ENCODE measurements around the gene RGS18.
"Not testable (repeated sequence)": the region's sequence is repeated elsewhere in the genome, so short reads cannot be mapped to it uniquely, and the experiment has no call there.

The RGS18 gene

DNA sequence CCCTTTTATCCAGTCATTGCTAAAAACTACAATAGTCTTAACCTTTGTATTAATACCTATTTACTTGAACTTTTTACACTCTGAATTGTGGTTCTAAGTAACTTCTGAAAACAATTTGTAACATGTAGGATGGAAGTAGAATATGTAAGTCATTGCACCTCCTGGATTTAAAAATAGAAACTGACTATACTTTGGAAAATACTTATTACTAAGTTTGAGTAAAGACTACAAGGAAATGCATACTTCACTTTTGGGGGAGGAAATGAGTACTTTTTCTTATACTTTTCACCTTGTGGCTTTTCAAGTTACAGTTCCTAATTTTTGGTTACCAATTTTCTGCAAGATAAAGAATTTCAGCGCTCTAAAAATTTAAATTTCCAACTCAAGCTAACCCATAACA is 8.7 kb downstream of the RGS18 start:
- DNase-seq (ENCODE audit: low spot score) = no peak

DNA sequence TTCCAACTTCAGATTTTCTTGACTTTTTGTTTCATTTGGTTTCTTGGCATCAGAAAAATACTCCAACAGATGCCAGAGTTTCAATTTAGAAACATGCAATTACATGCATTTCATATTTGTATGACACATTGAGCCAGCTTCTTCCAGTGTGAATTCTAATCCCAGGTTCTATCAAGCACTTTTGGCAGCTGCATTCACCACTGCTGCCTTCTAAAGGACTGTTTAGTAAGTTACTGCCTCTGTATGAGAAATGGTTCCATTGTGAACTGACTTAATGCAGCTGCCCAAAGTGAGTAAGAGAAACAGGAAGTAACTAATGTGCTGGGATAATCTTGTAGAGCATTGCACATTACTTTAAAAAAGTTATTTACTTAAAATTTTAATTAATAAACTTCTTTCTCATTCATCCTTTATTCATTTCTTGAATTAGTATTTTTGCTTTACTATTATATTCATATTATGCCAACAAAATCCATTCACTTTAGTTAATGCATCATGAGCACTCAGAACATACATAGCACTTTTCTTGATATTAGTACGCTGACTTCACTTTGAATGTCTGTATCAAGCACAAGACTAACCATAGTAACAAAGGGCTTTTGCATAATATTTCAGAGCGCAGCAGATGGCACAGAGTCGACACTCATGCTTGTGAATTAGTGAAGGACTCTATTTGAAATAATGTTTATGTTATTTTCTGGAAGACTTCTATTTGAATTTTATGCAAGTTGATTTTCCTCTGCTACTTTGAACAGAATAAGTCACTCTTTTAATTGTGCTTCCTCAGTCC is 9.8 kb downstream of the RGS18 start:
- no peak for DNase-seq (ENCODE audit: low spot score)

DNA sequence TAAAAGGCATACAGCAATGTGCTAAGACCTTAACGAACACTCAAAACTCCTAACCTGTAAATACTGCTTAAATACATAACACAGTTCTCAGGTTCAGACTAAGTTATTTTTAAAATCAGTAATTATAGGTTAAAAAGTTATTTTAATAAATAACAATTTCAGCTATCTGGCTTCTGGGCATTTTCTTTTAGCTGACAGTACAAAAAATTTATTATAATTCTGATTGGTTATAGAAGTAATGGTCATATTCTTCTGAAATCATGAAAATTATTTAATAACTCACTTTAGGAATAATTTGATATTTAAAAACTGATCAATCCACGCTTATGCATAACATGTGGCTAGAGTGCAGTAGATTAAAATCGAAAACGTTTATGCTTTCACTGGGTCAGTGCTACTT is 10.7 kb downstream of the RGS18 start:
- DNase-seq (ENCODE audit: low spot score) = no peak

DNA sequence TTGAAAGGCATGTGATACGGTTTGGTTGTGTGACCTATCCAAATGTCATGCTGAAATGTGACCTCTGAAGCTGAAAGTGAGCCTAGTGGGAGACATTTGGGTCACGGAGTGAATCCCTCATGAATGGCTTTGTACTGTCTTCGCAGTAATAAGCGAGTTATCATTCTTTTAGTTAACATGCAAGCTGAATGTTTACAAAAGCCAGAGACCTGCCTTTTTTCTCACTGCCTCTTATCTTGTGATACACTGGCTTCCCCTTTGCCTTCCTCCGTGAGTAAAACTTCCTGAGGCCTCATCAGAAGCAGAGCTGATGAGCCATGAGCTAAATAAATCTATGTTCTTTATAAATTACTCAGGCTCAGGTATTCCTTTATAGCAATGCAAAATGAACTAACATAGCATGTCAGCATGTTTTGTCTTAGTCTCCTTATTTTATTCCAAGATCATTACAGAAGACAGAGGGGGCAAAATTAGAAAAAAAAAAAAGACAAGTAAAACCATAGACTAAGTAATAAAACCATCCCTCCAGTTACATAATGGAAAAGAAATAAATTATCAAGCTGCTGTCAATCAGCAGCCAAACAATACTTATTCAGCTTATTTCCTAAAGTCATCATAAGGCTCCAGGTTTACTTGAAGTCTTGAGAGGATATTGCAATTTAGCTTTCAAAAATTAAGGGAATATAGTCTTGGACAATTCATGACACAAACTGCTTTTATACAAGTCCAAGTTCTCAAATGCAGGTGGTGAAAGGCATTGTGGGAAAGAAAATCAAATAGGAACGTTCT is 12.1 kb downstream of the RGS18 start:
- no peak for DNase-seq (ENCODE audit: low spot score)

DNA sequence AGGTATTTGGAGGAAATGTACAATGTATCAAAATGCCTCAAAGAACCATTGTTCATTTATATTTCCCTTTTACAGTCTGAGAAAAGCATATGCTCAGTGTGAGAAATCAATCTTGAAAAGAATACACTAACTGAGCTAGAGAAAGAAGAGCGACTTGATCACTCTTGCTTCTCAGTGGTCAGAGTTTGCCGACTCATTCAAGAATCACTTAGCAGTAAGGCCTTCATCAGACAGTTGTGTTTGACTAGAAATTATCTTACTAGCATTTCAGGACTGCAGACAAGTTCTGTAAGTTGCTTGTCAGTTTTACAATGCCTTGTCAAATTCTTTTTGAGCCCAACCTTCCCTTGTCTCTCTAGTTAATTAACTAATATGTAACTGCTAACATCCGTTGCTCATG is 12.9 kb downstream of the RGS18 start:
- DNase-seq (ENCODE audit: low spot score) = no peak

DNA sequence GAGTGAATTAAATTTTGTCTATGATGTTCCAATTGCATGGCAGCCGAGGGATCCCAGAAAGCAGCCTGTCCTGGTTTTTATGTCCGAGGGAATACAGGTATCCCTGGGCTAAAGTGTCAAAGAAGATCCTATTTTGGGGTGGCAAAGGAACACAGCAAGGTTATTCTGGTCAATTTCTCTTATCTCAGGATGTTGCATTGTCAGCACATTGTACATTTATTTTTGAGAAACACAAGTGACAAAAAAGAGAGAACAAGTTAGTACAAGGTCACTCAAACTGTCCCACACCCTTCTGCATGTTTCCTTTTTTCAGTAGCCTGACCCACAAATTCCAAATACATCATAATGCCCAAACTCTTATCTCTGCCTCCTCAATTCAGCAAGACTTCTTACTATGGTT is 17.7 kb downstream of the RGS18 start:
- DNase-seq (ENCODE audit: low spot score) = no peak

DNA sequence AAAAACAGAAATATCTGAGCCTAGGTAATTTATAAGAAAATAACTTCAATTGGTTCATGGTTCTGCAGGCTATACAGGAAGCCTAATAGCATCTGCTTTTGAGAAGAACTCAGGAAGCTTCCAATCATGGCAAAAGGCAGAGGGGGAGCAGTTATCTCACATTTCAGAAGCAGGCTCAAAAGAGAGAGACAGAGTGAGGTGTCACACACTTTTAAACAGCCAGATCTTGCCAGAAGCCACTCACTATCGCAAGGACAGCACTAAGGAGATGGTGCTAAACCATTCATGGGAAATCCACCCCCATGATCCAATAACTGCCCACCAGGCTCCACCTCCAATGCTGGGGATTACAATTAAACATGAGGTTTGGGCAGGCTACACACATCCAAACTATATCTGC is 25.5 kb downstream of the RGS18 start:
- DNase-seq (ENCODE audit: low spot score) = no peak

DNA sequence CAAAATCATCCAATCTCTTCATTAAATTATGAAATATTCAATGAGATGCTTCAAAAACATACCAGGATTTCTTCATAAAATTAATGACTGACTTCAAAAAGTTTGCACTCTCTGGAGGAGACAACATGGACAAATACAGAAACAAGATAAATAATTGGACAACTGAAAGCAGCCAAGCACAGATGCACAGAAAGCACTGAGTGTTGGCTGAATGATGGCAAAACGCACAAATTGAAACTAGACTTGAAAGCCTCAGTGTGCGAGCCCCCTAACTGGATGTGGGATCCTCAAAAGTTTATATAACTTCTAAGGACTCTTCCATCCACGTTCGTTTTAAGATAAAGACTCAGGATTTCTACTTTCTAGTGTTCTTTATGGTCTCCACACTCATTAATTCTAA is 27.9 kb downstream of the RGS18 start:
- DNase-seq (ENCODE audit: low spot score) = no peak

DNA sequence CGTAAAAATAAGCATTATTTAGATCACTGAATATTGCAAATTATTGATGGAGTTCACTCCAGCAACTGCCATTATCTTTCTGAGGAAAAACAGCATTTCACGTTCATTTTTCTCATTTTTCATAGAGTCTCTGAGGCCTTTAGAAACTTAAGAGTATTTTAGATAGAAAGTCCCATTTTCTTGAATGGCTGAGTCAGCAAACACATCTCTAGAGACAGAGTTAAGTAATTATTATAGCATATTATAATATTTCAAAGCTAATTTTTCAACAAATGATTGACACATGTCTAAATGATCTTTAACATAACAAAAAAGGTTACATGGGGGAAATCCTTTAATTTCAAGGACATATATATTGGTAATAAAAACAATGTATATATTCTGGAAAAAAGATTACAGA is 31.8 kb downstream of the RGS18 start:
- no peak for DNase-seq (ENCODE audit: low spot score)

DNA sequence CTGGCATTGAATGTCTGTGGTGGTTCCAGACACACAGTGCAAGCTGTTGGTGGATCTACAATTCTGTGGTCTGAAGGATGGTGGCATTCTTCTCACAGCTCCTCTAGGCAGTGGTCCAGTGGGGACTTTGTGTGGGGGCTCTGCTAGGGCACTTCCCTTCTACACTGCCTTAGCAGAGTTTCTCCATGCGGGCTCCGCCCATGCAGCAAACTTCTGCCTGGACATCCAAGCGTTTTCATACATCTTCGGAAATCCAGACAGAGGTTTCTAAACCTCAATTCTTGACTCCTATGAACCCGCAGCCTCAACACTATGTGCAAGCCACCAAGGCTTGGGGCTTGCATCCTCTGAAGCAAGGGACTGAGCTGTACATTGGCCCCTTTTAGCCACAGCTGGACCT is 43.0 kb downstream of the RGS18 start:
- no peak for DNase-seq (ENCODE audit: low spot score)

DNA sequence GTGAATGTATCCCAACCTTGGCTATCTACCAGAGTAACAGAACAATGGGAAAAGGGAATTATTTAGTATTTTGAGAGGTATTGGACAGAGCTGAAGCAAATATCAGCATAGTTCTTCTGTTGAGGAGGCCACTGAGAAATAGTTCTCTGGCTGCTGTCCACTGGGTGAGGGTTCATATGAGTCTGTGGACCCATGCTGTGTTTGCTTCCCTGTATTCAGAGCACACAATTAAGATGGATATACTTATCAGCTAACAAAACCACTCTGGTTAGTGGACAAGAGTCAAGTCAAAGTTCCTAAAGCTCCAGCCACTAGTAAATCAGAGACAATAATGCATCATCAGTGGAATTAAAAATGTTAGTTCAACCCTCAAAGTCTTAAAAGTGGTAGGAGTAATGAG is 66.1 kb downstream of the RGS18 start:
- DNase-seq (ENCODE audit: low spot score) = no peak

DNA sequence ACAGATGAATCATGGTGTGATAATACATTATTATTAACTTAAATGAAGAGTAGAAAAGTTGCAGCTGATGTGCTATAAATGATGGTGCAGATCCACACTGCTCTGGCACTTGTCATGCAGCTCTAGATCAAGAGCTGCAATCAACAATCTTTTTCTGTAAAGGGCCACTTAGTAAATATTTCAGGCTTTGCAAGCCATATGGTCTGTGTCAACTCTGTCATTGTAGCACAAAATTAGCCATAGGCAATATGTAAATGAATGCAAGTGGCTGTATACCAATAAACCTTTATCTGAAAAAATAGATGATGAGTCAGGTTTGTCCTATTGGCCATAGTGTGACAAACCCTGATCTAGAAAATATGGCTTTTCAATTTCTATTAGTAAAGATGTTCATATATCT is 66.6 kb downstream of the RGS18 start:
- DNase-seq (ENCODE audit: low spot score) = no peak

DNA sequence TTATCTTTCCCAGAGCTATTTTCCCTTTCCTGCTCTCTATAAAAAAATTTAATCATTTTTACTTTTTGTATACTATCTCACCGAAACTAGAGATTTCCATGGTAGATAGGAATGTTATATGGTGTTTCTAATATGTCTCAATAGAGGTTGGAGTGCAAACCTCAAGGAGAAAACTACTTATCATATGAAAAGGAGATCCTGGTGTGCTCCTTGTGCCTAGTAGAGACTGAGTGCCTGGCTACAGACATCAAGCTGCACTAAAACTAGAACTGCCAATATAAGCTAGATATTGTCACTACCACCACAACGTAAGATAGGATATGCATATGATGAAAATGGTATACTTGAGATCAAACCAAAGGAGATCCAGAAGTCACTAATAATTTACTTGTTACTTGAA is 67.0 kb downstream of the RGS18 start:
- DNase-seq (ENCODE audit: low spot score) = no peak

DNA sequence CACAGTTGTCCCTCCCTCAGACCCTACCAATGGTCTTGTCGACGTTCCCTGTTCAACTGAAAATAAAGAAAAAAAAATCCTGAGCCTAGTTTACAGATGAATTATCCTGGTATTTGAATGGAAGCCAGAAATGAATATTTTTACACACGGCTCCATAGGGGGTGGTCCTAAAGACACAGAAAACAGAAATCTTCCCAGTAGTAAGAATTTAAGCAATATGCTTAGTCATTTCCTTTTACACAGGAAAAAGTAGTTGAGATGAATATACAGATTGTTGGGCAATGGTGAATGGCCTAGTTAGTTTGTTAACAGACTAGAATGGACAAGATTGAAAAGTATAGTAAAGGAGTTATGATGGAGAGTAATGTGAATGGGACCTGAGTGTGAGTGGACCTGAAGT is 67.4 kb downstream of the RGS18 start:
- DNase-seq (ENCODE audit: low spot score) = no peak

DNA sequence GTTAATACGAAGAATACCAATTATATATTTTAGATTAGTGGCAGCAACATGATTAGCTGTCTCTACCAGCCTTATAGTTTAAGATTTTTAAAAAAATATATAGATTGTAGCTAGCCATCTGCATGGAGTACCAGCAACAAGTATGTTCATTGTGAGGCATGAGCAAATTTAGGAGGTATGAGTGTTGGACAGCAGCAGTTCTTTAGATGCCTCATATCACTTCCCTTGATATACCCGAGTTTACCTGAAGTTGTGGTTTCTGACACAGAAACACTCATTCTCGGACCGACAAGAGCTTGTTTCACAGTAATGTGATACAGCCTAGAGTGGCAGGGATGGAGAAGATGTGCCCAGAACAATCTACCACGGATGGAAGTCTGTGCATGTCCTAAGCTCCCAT is 69.1 kb downstream of the RGS18 start:
- DNase-seq (ENCODE audit: low spot score) = no peak

DNA sequence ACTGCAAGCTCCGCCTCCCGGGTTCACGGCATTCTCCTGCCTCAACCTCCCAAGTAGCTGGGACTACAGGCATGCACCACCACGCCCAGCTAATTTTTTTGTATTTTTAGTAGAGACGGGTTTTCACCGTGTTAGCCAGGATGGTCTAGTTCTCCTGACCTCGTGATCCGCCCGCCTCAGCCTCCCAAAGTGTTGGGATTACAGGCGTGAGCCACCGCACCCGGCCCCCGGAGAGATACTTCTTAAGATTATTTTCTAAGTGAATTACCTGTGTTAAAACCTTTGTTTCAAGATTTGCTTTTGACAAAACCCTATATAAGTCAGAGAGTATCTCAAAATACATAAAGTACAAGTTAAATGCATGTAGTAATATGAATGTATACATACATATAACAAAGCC is 69.7 kb downstream of the RGS18 start:
- DNase-seq (ENCODE audit: low spot score) = not testable (repeated sequence)

DNA sequence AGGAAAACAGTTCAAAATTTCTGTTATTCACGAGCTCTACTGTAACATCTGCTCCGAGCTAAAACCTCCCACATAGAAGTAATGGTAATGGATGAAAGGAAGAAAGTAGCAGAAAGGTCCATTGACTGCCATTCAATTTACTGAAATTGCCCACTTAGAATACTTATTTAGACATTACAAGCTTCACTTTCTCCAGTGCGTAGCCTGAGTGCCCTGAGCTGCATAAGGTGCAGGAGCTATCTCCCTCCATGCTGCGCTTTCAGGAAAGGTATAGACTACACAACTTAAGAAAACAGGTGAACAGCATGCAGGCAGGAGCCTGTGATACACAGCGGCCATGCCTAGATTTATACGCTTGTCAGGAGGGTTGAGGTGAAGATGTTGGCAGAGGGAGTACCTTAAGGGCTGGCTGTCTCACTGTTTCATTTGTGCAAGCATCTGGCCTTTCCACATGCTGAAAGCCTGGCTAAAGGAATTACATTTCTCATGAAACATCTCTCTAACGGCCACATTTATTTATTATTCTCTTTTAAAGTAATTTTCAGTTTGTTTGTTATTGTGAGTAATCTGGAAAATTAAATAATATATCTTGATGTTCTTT is 74.7 kb downstream of the RGS18 start:
- no peak for DNase-seq (ENCODE audit: low spot score)

DNA sequence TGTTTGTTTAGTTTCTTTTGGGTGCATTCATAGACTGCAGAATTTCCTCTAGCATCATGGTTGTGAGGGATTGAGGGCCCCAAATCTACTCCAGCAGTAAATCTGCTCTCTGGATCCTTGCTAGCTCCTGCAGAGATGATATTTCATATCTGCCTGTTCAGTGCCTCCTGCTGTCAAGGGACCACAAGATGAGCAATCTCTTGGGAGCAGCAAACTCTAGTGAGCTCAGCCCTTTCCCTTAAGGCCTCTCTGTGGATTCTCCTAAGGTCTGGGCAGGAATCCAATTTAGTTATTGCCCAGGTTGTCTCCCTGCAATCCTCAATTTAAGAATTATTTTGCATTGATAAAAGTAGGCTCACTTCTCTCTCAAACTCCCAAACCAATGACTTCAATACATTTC is 76.9 kb downstream of the RGS18 start:
- DNase-seq (ENCODE audit: low spot score) = no peak

All from hepatic stellate cell (primary cell).